Activated T-cell treated with anti-CD3 and anti-CD28 coated beads, Interleukin-2, amount 50 U/mL, for 24 hours (primary cell): ENCODE measurements around the gene CCDC30.

Experiments used
- DNase-seq: peaks from one replicate; pipeline ENCODE4 v3.0.0-alpha.2; 2020
- H3K27ac Mint-ChIP-seq: 2 replicates; pipeline ENCODE4 v1.8.0; 2020; ENCODE audit warnings: mild to moderate bottlenecking, mixed read lengths
- H3K27me3 Mint-ChIP-seq: 2 replicates; pipeline ENCODE4 v1.8.0; 2020; ENCODE audit warnings: mixed read lengths
- H3K36me3 Mint-ChIP-seq: 2 replicates; pipeline ENCODE4 v1.8.0; 2020; ENCODE audit warnings: low read depth, mixed read lengths
- H3K4me1 Mint-ChIP-seq: 2 replicates; pipeline ENCODE4 v1.8.0; 2020; ENCODE audit warnings: low read depth, mixed read lengths
- H3K4me3 Mint-ChIP-seq: 2 replicates; pipeline ENCODE4 v1.8.0; 2020; ENCODE audit warnings: mild to moderate bottlenecking, moderate library complexity, mixed read lengths
- H3K9me3 Mint-ChIP-seq: 2 replicates; pipeline ENCODE4 v1.8.0; 2020; ENCODE audit warnings: mixed read lengths

Gene CCDC30

GRCh38 chr1:42691157-42691498 lies 228.0 kb downstream of the CCDC30 start:
- Mint-ChIP-seq H3K4me1 (peaks cover 95% of the 10 kb centered on the region), H3K27me3 (no peaks in the 10 kb centered on the region), H3K27ac (peak overlapping the region; percentile 85), H3K9me3 (no peaks in the 10 kb centered on the region), H3K4me3 (peak overlapping the region; percentile 62), H3K36me3 (peaks cover 100% of the 10 kb centered on the region)
- no peak for DNase-seq

DNA sequence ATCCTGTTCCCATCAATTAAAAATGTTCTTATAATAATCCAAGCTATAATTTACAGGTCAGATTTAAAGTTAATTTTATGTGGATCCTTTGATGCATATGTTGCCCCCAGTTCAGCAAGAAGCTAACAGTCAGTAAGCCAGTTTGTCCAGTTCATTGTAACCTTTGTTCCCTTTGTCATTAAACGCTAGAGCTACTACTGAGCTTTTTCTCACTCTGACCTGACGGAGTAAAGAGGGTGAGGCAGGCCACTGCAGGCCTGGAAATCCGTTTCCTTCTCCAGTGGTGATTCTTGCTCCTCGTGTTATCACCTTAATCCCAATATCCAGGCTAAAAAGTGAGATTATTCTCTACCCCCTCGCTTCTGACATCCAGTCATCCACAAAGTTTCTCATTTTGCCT lies 229.4 kb downstream of the CCDC30 start:
- peak overlapping the region; percentile 44 for H3K4me3 Mint-ChIP-seq
- H3K36me3 Mint-ChIP-seq = peaks cover 100% of the 10 kb centered on the region
- H3K4me1 Mint-ChIP-seq = peaks cover 86% of the 10 kb centered on the region
- no peaks in the 10 kb centered on the region for H3K9me3 Mint-ChIP-seq
- peak overlapping the region; percentile 70 for H3K27ac Mint-ChIP-seq
- H3K27me3 Mint-ChIP-seq = no peaks in the 10 kb centered on the region
- DNase-seq = no peak

GRCh38 chr1:42692911-42693310 lies 229.8 kb downstream of the CCDC30 start:
- Mint-ChIP-seq H3K27me3 (no peaks in the 10 kb centered on the region), H3K27ac (peak overlapping the region; percentile 70), H3K4me1 (peaks cover 81% of the 10 kb centered on the region), H3K36me3 (peaks cover 100% of the 10 kb centered on the region), H3K4me3 (no peak overlapping the region), H3K9me3 (no peaks in the 10 kb centered on the region)
- DNase-seq = no peak

GRCh38 chr1:42698081-42698813 lies 235.2 kb downstream of the CCDC30 start:
- Mint-ChIP-seq H3K4me1 (peaks cover 39% of the 10 kb centered on the region), H3K27me3 (no peaks in the 10 kb centered on the region), H3K9me3 (no peaks in the 10 kb centered on the region), H3K4me3 (no peak overlapping the region), H3K27ac (peak overlapping the region; percentile 73), H3K36me3 (peaks cover 100% of the 10 kb centered on the region)
- no peak for DNase-seq

GRCh38 chr1:42700006-42700405 lies 236.9 kb downstream of the CCDC30 start:
- peaks cover 23% of the 10 kb centered on the region for H3K4me1 Mint-ChIP-seq
- H3K27me3 Mint-ChIP-seq = no peaks in the 10 kb centered on the region
- H3K9me3 Mint-ChIP-seq = no peaks in the 10 kb centered on the region
- H3K27ac Mint-ChIP-seq = peak overlapping the region; percentile 73
- H3K4me3 Mint-ChIP-seq = no peak overlapping the region
- peaks cover 100% of the 10 kb centered on the region for H3K36me3 Mint-ChIP-seq
- no peak for DNase-seq

DNA sequence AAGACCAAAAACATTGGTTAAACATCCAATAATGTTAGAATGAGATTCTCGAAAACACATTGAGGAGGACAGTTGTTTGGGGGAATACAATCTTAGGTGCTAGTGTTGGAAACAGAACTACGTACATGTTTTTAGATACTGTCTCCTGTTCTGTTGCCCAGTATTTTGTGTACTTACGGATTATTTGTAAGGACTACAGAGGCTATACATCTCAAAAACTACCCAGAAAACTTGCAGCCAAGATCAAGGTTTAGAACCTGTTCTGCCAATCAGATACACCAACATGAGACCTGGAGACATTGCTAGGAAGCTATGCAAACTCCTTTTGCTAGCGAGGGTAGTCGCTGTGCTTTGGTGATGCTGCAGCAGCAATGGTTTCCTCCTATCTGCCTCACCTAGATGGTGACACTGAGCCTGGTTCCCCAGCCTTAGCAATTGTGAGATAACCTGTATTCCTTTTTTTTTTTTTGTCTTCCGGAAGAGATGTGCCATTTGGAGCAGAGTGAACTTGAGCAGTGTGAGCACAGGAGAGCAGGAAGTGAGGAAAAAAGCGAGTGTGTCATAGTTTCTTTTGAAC lies 240.9 kb downstream of the CCDC30 start:
- H3K36me3 Mint-ChIP-seq = peaks cover 98% of the 10 kb centered on the region
- peaks cover 5% of the 10 kb centered on the region for H3K4me1 Mint-ChIP-seq

More for the DNA sequence above, 240.9 kb downstream of the CCDC30 start:
- DNase-seq = no peak
- H3K9me3 Mint-ChIP-seq = no peaks in the 10 kb centered on the region
- H3K27me3 Mint-ChIP-seq = no peaks in the 10 kb centered on the region
- H3K4me3 Mint-ChIP-seq = no peak overlapping the region
- peak overlapping the region; percentile 59 for H3K27ac Mint-ChIP-seq
